Measurements from ENCODE around the gene SCPEP1.

SCPEP1 gene

DNA sequence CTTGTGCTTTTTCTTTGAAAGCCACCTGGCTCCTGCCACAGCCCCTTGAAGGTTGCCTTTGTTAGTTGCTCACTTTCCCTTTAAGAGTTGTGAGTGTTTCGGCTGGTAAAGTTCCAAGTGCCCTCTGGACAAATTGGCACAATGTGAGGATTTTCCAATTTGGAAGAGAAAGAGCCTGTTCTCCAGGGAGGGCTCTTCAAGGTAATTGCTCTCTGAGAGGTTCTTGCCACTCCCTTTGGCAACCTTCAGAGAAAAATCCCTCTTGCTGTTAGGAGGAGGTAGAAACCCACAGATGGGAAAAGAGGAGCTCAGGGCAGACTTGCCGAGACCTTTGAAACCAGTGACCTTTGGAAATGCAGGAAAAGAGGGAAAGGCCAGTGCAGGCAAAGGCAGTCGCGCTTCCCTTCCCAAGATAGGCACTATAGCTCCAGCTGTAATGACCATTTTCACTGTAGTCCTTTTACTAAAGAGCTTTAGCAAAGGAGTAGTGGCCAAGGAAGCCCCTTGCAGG is 58.1 kb downstream of the SCPEP1 start:
- H3K9me3 ChIP-seq (ENCODE audit: control insufficient read depth, low read length), result no peaks in the 10 kb centered on the region
- H2AFZ ChIP-seq, result peak overlapping the region; percentile 31
- no peak overlapping the region for H3K27ac ChIP-seq
- peaks cover 6% of the 10 kb centered on the region for H3K4me1 ChIP-seq
- H3K36me3 ChIP-seq (ENCODE audit: control insufficient read depth, insufficient read depth, low read length), result no peaks in the 10 kb centered on the region
- TF ChIP-seq, protein P1, sequence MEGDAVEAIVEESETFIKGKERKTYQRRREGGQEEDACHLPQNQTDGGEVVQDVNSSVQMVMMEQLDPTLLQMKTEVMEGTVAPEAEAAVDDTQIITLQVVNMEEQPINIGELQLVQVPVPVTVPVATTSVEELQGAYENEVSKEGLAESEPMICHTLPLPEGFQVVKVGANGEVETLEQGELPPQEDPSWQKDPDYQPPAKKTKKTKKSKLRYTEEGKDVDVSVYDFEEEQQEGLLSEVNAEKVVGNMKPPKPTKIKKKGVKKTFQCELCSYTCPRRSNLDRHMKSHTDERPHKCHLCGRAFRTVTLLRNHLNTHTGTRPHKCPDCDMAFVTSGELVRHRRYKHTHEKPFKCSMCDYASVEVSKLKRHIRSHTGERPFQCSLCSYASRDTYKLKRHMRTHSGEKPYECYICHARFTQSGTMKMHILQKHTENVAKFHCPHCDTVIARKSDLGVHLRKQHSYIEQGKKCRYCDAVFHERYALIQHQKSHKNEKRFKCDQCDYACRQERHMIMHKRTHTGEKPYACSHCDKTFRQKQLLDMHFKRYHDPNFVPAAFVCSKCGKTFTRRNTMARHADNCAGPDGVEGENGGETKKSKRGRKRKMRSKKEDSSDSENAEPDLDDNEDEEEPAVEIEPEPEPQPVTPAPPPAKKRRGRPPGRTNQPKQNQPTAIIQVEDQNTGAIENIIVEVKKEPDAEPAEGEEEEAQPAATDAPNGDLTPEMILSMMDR (IDR thresholded peaks at IDR 0.05), result no peak
- no peaks in the 10 kb centered on the region for H3K79me2 ChIP-seq
- peak overlapping the region; percentile 39 for H3K4me2 ChIP-seq (ENCODE audit: low read length)
- H3K9ac ChIP-seq, result no peak overlapping the region
- no peak overlapping the region for H3K4me3 ChIP-seq (ENCODE audit: low read depth, low read length)
- H3K27me3 ChIP-seq (ENCODE audit: control insufficient read depth, insufficient read depth, low read length), result no peaks in the 10 kb centered on the region

DNA sequence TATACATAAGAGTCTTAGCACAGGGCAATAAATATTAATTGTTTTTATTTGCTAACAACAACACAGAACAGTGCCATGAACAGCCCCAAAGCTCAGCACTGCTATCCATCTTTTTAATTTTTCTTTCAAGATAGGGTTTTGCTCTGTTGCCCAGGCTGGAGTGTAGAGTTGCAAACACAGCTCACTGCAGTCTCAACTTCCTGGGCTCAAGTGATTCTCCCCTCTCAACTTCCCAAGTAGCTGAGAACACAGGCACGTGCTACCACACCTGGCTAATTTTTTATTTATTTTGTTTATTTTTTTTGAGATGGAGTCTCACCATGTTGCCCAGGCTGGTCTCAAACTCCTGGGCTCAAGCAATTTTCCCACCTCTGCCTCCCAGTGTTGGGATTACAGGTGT is 59.5 kb downstream of the SCPEP1 start:
- TF ChIP-seq, protein P1 (IDR thresholded peaks at IDR 0.05), result no peak
- H3K4me1 ChIP-seq, result peaks cover 6% of the 10 kb centered on the region
- no peak overlapping the region for H3K4me3 ChIP-seq (ENCODE audit: low read depth, low read length)
- H3K9me3 ChIP-seq (ENCODE audit: control insufficient read depth, low read length), result no peaks in the 10 kb centered on the region
- no peak overlapping the region for H3K27ac ChIP-seq
- H3K27me3 ChIP-seq (ENCODE audit: control insufficient read depth, insufficient read depth, low read length), result no peaks in the 10 kb centered on the region
- no peak overlapping the region for H3K4me2 ChIP-seq (ENCODE audit: low read length)
- no peak overlapping the region for H2AFZ ChIP-seq
- H3K79me2 ChIP-seq, result no peaks in the 10 kb centered on the region
- no peak overlapping the region for H3K9ac ChIP-seq
- no peaks in the 10 kb centered on the region for H3K36me3 ChIP-seq (ENCODE audit: control insufficient read depth, insufficient read depth, low read length)

DNA sequence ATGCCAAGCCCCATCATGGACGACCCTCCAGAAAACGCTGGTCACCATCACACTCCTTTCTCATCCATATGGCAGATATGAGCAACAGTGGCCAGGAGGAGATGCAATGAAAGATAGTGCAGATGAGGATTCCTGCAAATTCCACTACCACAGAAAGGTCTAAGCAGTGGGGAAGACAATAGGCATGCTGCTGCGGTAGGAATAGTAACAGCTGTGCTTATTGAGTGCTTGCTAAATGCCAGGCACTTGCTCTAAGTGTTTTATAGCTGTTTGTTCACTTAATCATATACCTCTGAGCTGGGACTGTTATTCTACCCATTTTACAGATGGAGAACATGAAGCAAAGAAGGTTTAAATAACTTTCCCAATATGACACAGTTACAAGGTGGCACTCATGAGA is 60.6 kb downstream of the SCPEP1 start:
- no peak overlapping the region for H3K4me2 ChIP-seq (ENCODE audit: low read length)
- no peaks in the 10 kb centered on the region for H3K79me2 ChIP-seq
- TF ChIP-seq, protein P1 (IDR thresholded peaks at IDR 0.05), result no peak
- H2AFZ ChIP-seq, result no peak overlapping the region
- no peaks in the 10 kb centered on the region for H3K27me3 ChIP-seq (ENCODE audit: control insufficient read depth, insufficient read depth, low read length)
- no peak overlapping the region for H3K27ac ChIP-seq
- H3K4me1 ChIP-seq, result peaks cover 6% of the 10 kb centered on the region
- no peak overlapping the region for H3K9ac ChIP-seq
- no peak overlapping the region for H3K4me3 ChIP-seq (ENCODE audit: low read depth, low read length)
- H3K36me3 ChIP-seq (ENCODE audit: control insufficient read depth, insufficient read depth, low read length), result no peaks in the 10 kb centered on the region
- no peaks in the 10 kb centered on the region for H3K9me3 ChIP-seq (ENCODE audit: control insufficient read depth, low read length)

DNA sequence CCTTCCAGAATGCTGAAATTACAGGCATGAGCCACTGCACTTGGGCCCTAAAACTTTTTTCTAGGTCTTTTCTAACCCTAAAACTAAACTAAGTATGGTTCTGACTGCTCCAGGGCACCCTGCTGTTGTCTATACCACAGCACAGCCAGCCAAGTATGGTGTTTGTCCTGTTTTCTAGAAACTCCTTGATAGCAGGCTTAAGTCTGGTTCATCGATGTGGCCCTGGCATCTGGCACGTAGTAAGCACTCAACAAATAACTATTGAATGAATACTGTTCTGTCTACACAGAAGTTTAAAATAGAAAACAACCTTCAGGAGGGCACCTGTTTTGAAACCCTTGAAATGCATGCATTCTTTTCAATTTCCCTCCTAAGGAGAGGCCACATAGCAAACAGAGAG is 62.6 kb downstream of the SCPEP1 start:
- peaks cover 6% of the 10 kb centered on the region for H3K4me1 ChIP-seq
- H3K27me3 ChIP-seq (ENCODE audit: control insufficient read depth, insufficient read depth, low read length), result no peaks in the 10 kb centered on the region
- H2AFZ ChIP-seq, result no peak overlapping the region
- H3K9ac ChIP-seq, result no peak overlapping the region
- H3K4me3 ChIP-seq (ENCODE audit: low read depth, low read length), result no peak overlapping the region
- no peaks in the 10 kb centered on the region for H3K9me3 ChIP-seq (ENCODE audit: control insufficient read depth, low read length)
- TF ChIP-seq, protein P1 (IDR thresholded peaks at IDR 0.05), result no peak
- no peaks in the 10 kb centered on the region for H3K36me3 ChIP-seq (ENCODE audit: control insufficient read depth, insufficient read depth, low read length)
- no peak overlapping the region for H3K4me2 ChIP-seq (ENCODE audit: low read length)
- no peak overlapping the region for H3K27ac ChIP-seq
- no peaks in the 10 kb centered on the region for H3K79me2 ChIP-seq

DNA sequence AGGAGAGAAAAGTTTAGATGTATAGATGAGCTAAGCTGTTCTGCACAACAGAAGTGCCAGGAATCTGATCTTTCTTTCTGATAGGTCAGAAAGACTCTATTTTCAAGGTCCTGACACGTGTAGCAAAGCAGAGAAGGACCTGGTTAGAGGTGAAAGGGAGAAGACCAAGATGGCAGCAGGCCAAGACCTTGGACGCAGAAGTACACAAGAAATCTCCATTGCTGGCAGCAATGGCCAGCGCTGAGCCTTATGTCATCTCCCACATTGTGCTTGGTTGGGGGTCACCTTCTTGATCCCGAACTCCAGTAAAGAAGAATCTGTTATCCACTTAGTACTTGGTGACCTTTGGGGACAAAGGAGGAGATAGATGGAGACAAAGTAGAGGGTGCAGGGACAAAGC is 65.3 kb downstream of the SCPEP1 start:
- TF ChIP-seq, protein P1 (IDR thresholded peaks at IDR 0.05), result no peak
- no peak overlapping the region for H3K4me2 ChIP-seq (ENCODE audit: low read length)
- H3K79me2 ChIP-seq, result no peaks in the 10 kb centered on the region
- H3K9ac ChIP-seq, result no peak overlapping the region
- no peaks in the 10 kb centered on the region for H3K4me1 ChIP-seq
- H3K27me3 ChIP-seq (ENCODE audit: control insufficient read depth, insufficient read depth, low read length), result no peaks in the 10 kb centered on the region
- no peak overlapping the region for H3K4me3 ChIP-seq (ENCODE audit: low read depth, low read length)
- no peak overlapping the region for H2AFZ ChIP-seq
- H3K9me3 ChIP-seq (ENCODE audit: control insufficient read depth, low read length), result no peaks in the 10 kb centered on the region
- H3K27ac ChIP-seq, result no peak overlapping the region
- no peaks in the 10 kb centered on the region for H3K36me3 ChIP-seq (ENCODE audit: control insufficient read depth, insufficient read depth, low read length)

Data from parathyroid adenoma (tissue), 2 donors.